Erythroblast (primary cell): ENCODE data around the gene DOCK9.

Experiments
- GATA1 ChIP-seq: IDR thresholded peaks from 2 replicates; pipeline ENCODE4 v1.6.1; 2011; ENCODE audit warnings: low read depth, mild to moderate bottlenecking, control low read depth, low read length, moderate library complexity
- POLR2A ChIP-seq: IDR thresholded peaks from 2 replicates; pipeline ENCODE4 v1.6.1; 2011; ENCODE audit warnings: mild to moderate bottlenecking, low read length

- TF ChIP-seq POLR2A: no peak
- TF ChIP-seq GATA1: no peak
Measured at GRCh38 chr13:98751367-98751782, 226.5 kb downstream of the DOCK9 start.
